ENCODE measurements around the gene MRPL32.

- no peak for TF ChIP-seq CTCF (IDR thresholded peaks at IDR 0.05)
- no peak for TF ChIP-seq POLR2A (IDR thresholded peaks at IDR 0.05)
Measured at GRCh38 chr7:42986781-42987248, 54.6 kb downstream of the MRPL32 start.

Measured in right lobe of liver (tissue), 4 donors.